GM12891 (cell line): ENCODE measurements around the gene MED26.
A peak's percentile ranks its signal among the peaks of the same experiment; 100 is the strongest.

ENCODE experiments used
- DNase-seq: peaks from one replicate; pipeline ENCODE4 v3.0.0; 2011; ENCODE audit warnings: low spot score; ENCODE audit not compliant: insufficient read length
- FAIRE-seq: peaks from 2 replicates; lab custom pipeline; 2011; peaks lifted over from hg19 to GRCh38; lab: Jason Lieb, UNC
- PAX5 ChIP-seq: IDR thresholded peaks from 2 replicates; pipeline ENCODE4 v1.6.1; 2011; ENCODE audit warnings: low read length, moderate library complexity, mild to moderate bottlenecking; ENCODE audit not compliant: insufficient read depth, severe bottlenecking
- POLR2A ChIP-seq: IDR thresholded peaks from 2 replicates; pipeline ENCODE4 v1.6.1; 2011; ENCODE audit warnings: low read depth, low read length, control low read depth
- POLR2AphosphoS5 ChIP-seq: IDR thresholded peaks from 2 replicates; pipeline ENCODE4 v1.6.1; 2011; ENCODE audit warnings: low read depth, low read length, control low read depth
- POU2F2 ChIP-seq: IDR thresholded peaks from 2 replicates; pipeline ENCODE4 v1.6.1; 2011; ENCODE audit warnings: low read depth, mild to moderate bottlenecking, control low read depth, low read length, moderate library complexity
- SPI1 ChIP-seq: IDR thresholded peaks from 2 replicates; pipeline ENCODE4 v1.6.1; 2011; ENCODE audit warnings: low read depth, low read length, control low read depth
- TAF1 ChIP-seq: IDR thresholded peaks from 2 replicates; pipeline ENCODE4 v1.6.1; 2011; ENCODE audit warnings: low read depth, low read length, control low read depth

MED26 gene

GRCh38 chr19:16535381-16535780 lies 92.6 kb downstream of the MED26 start:
- TF ChIP-seq TAF1 (no peak), SPI1 (no peak), POLR2A (no peak), POU2F2 (no peak), PAX5 (no peak), POLR2AphosphoS5 (no peak)
- DNase-seq (no peak), FAIRE-seq (no peak)

GRCh38 chr19:16532440-16533234 lies 95.4 kb downstream of the MED26 start:
- no peak for FAIRE-seq
- no peak for DNase-seq
- no peak for TF ChIP-seq POLR2A
- no peak for TF ChIP-seq SPI1

GRCh38 chr19:16531380-16531669 lies 96.7 kb downstream of the MED26 start:
- no peak for FAIRE-seq
- no peak for DNase-seq
- TF ChIP-seq TAF1 = no peak
- no peak for TF ChIP-seq SPI1
- TF ChIP-seq POU2F2 = no peak
- TF ChIP-seq PAX5 = no peak
- TF ChIP-seq POLR2AphosphoS5 = no peak
- TF ChIP-seq POLR2A = no peak

GRCh38 chr19:16530540-16531379 lies 97.2 kb downstream of the MED26 start:
- no peak for FAIRE-seq
- TF ChIP-seq POLR2A (no peak), POU2F2 (no peak), PAX5 (no peak), POLR2AphosphoS5 (no peak), TAF1 (no peak), SPI1 (no peak)

GRCh38 chr19:16529466-16530144 lies 98.4 kb downstream of the MED26 start:
- FAIRE-seq = no peak

More at GRCh38 chr19:16530540-16531379, 97.2 kb downstream of the MED26 start:
- no peak for DNase-seq

GRCh38 chr19:16527971-16528521 lies 100.0 kb downstream of the MED26 start:
- FAIRE-seq (peak; percentile 35), DNase-seq (no peak)
- TF ChIP-seq PAX5 (no peak), POLR2A (no peak), POLR2AphosphoS5 (peak; percentile 47)

More at GRCh38 chr19:16529466-16530144, 98.4 kb downstream of the MED26 start:
- no peak for TF ChIP-seq POLR2A
- no peak for TF ChIP-seq TAF1
- TF ChIP-seq SPI1 = no peak
- no peak for TF ChIP-seq POU2F2
- TF ChIP-seq PAX5 = no peak
- DNase-seq = no peak

GRCh38 chr19:16527334-16527935 lies 100.6 kb downstream of the MED26 start:
- no peak for TF ChIP-seq POU2F2
- TF ChIP-seq POLR2A = no peak
- no peak for TF ChIP-seq TAF1
- TF ChIP-seq SPI1 = no peak
- no peak for TF ChIP-seq POLR2AphosphoS5
- TF ChIP-seq PAX5 = no peak
- FAIRE-seq (peak; percentile 60), DNase-seq (no peak)

- TF ChIP-seq POLR2AphosphoS5 = no peak; the same call in 1 of the 2 replicates
- no peak for TF ChIP-seq TAF1
- no peak for TF ChIP-seq POLR2A
- TF ChIP-seq POU2F2 = no peak
- TF ChIP-seq SPI1 = no peak
- no peak for TF ChIP-seq PAX5
- FAIRE-seq = no peak
- DNase-seq = no peak
These were observed 102.1 kb downstream of the MED26 start for GRCh38 chr19:16525751-16526481.
